ENCODE results near the gene PPP1CB. TPM values are rescaled to one million over a fixed set of nuclear protein-coding genes. Genes with fewer than 3 reads are reported as not detected.

PPP1CB gene
- polyA plus RNA-seq, 1 of the 3 experiments (the other 2 are of a cell fraction), result 24.7 TPM

DNA sequence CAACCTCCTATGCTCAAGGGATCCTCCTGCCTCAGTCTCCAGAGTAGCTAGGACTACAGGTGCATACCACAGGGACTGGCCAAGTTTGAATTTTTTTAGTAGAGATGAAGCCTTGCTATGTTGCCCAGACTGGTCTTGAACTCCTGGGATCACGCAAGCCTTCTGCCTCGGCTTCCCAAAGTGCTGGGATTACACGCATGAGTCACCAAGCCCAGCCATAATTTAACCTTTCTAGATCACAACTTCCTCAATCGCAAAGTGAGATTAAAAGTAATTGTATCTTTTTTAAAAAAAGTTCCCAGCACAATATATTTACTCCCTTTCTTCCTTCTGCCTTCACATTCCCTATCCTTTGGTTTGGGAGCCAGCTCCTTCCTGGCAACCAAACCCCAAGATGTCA is 5.8 kb upstream of the PPP1CB start:
- Histone ChIP-seq H4K20me1 (ENCODE audit: insufficient read depth) (no peaks in the 10 kb centered on the region), H3K9ac (no peak overlapping the region), H3K9me2 (no peaks in the 10 kb centered on the region), H3K27me3 (ENCODE audit: insufficient read depth) (no peaks in the 10 kb centered on the region), H3K27ac (ENCODE audit: low read depth in 2 of 2, low read length in 1 of 2) (no peak overlapping the region), H3K4me1 (ENCODE audit: control insufficient read depth in 1 of 2, insufficient read depth in 2 of 2, low read depth in 1 of 2, low read length in 1 of 2) (peaks cover 0 to 11% of the 10 kb centered on the region in 2 experiments; a peak in 2 of 4 replicates), H3K4me2 (no peak overlapping the region), H3K36me3 (replicated peaks in 1 of 2; ENCODE audit: control insufficient read depth in 1 of 2, insufficient read depth in 2 of 2, low read length in 1 of 2) (no peaks in the 10 kb centered on the region), H3K4me3 (ENCODE audit: low read depth in 2 of 2, low read length in 1 of 2) (no peak overlapping the region), H3K79me2 (ENCODE audit: insufficient read depth) (no peaks in the 10 kb centered on the region), H2AFZ (ENCODE audit: low read depth) (no peak overlapping the region), H3K9me3 (no peaks in the 10 kb centered on the region), H3F3A (replicated peaks; ENCODE audit: insufficient read depth) (no peaks in the 10 kb centered on the region)
- 98% methylated on average over 4 of the region's 4 CpGs for WGBS (ENCODE audit: low lambda C conversion rate)
- POLR2A ChIA-PET, result no interaction called here
- DNase-seq, result no peak
- CTCF ChIA-PET, result interaction anchor here (1.0 to 5.6 kb wide), 4 partner anchors 18 to 181 kb away, joined by 3 to 23 read pairs (median 4); no protein-coding TSS in a partner anchor
- TF ChIP-seq MXI1 (IDR thresholded peaks at IDR 0.05; ENCODE audit: low read depth, low read length) (no peak), FOSL2 (IDR thresholded peaks at IDR 0.05; ENCODE audit: borderline replicate concordance, low read depth) (no peak), TEAD4 (IDR thresholded peaks at IDR 0.05; ENCODE audit: borderline replicate concordance, insufficient read depth) (no peak), SMC3 (IDR thresholded peaks at IDR 0.05; ENCODE audit: low read depth, low read length) (no peak), NFIC (IDR thresholded peaks at IDR 0.05; ENCODE audit: borderline replicate concordance) (no peak), TCF12 (IDR thresholded peaks at IDR 0.05) (no peak), RAD21 (IDR thresholded peaks at IDR 0.05; ENCODE audit: low read length) (no peak), GABPA (IDR thresholded peaks at IDR 0.05; ENCODE audit: low read depth) (no peak), EZH2phosphoT487 (IDR thresholded peaks at IDR 0.05; ENCODE audit: borderline replicate concordance, low read depth) (no peak), JUND (IDR thresholded peaks at IDR 0.05) (no peak)
- TF ChIP-seq, protein P1, sequence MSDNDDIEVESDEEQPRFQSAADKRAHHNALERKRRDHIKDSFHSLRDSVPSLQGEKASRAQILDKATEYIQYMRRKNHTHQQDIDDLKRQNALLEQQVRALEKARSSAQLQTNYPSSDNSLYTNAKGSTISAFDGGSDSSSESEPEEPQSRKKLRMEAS (IDR thresholded peaks at IDR 0.05; ENCODE audit: low read depth), result no peak
- TF ChIP-seq, protein P2, sequence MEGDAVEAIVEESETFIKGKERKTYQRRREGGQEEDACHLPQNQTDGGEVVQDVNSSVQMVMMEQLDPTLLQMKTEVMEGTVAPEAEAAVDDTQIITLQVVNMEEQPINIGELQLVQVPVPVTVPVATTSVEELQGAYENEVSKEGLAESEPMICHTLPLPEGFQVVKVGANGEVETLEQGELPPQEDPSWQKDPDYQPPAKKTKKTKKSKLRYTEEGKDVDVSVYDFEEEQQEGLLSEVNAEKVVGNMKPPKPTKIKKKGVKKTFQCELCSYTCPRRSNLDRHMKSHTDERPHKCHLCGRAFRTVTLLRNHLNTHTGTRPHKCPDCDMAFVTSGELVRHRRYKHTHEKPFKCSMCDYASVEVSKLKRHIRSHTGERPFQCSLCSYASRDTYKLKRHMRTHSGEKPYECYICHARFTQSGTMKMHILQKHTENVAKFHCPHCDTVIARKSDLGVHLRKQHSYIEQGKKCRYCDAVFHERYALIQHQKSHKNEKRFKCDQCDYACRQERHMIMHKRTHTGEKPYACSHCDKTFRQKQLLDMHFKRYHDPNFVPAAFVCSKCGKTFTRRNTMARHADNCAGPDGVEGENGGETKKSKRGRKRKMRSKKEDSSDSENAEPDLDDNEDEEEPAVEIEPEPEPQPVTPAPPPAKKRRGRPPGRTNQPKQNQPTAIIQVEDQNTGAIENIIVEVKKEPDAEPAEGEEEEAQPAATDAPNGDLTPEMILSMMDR (IDR thresholded peaks at IDR 0.05), result no peak

DNA sequence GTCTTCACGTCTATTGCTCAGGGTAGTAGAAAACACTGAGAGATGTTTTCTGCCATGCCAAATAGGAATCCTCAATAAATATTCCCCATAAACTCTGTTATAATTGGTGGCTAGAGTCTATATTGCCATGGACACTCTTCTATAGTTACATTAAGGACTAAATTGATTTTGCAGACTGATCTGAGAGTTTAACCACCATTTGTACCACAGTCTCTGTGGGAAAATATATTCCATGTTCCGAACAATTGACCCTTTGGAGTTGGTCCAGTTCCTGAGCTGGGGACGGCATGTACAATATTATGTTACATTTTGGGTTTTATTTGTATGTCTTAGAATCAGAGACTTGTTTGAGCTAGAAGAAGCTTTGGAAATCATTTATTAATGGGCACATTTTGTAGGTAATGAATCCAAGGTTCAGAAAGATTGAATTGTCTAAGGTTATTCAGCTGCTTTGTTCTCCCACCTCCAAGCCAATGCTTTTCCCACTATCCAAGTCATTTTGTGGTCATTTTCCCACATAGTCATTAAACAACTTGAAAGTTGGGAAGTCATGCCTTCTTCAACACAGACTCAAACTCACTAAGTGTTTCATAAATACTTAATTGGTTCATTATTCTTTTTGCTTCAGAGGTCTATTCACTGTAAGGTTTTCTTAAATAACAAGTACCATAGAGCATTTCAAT is 5.1 kb upstream of the PPP1CB start:
- no peaks in the 10 kb centered on the region for H3K36me3 ChIP-seq (replicated peaks in 1 of 2; ENCODE audit: control insufficient read depth in 1 of 2, insufficient read depth in 2 of 2, low read length in 1 of 2)
- POLR2A ChIA-PET, result no interaction called here
- H2AFZ ChIP-seq (ENCODE audit: low read depth), result no peak overlapping the region
- H3K9me3 ChIP-seq, result no peaks in the 10 kb centered on the region
- CTCF ChIA-PET, result interaction anchor here (1.2 to 5.6 kb wide), 3 partner anchors 19 to 179 kb away, joined by 3 to 23 read pairs (median 4); no protein-coding TSS in a partner anchor
- no peak overlapping the region for H3K9ac ChIP-seq
- peaks cover 0 to 12% of the 10 kb centered on the region in 2 experiments; a peak in 2 of 4 replicates for H3K4me1 ChIP-seq (ENCODE audit: control insufficient read depth in 1 of 2, insufficient read depth in 2 of 2, low read depth in 1 of 2, low read length in 1 of 2)
- no peak for DNase-seq
- no peaks in the 10 kb centered on the region for H3F3A ChIP-seq (replicated peaks; ENCODE audit: insufficient read depth)
- no peak overlapping the region for H3K4me2 ChIP-seq
- H3K79me2 ChIP-seq (ENCODE audit: insufficient read depth), result no peaks in the 10 kb centered on the region
- H3K4me3 ChIP-seq (ENCODE audit: low read depth in 2 of 2, low read length in 1 of 2), result no peak overlapping the region
- H4K20me1 ChIP-seq (ENCODE audit: insufficient read depth), result no peaks in the 10 kb centered on the region
- no peaks in the 10 kb centered on the region for H3K27me3 ChIP-seq (ENCODE audit: insufficient read depth)
- no peaks in the 10 kb centered on the region for H3K9me2 ChIP-seq
- 94% methylated on average over 3 of the region's 3 CpGs for WGBS (ENCODE audit: low lambda C conversion rate)
- no peak overlapping the region for H3K27ac ChIP-seq (ENCODE audit: low read depth in 2 of 2, low read length in 1 of 2)
- TF ChIP-seq RAD21 (IDR thresholded peaks at IDR 0.05; ENCODE audit: low read length) (no peak), MXI1 (IDR thresholded peaks at IDR 0.05; ENCODE audit: low read depth, low read length) (no peak), POLR2AphosphoS5 (IDR thresholded peaks at IDR 0.05; ENCODE audit: low read depth, low read length) (no peak), CHD2 (IDR thresholded peaks at IDR 0.05; ENCODE audit: low read length, partially characterized antibody) (no peak), RCOR1 (IDR thresholded peaks at IDR 0.05; ENCODE audit: low read length) (no peak), NRF1 (IDR thresholded peaks at IDR 0.05; ENCODE audit: low read depth, low read length) (no peak)
- TF ChIP-seq, protein P3, sequence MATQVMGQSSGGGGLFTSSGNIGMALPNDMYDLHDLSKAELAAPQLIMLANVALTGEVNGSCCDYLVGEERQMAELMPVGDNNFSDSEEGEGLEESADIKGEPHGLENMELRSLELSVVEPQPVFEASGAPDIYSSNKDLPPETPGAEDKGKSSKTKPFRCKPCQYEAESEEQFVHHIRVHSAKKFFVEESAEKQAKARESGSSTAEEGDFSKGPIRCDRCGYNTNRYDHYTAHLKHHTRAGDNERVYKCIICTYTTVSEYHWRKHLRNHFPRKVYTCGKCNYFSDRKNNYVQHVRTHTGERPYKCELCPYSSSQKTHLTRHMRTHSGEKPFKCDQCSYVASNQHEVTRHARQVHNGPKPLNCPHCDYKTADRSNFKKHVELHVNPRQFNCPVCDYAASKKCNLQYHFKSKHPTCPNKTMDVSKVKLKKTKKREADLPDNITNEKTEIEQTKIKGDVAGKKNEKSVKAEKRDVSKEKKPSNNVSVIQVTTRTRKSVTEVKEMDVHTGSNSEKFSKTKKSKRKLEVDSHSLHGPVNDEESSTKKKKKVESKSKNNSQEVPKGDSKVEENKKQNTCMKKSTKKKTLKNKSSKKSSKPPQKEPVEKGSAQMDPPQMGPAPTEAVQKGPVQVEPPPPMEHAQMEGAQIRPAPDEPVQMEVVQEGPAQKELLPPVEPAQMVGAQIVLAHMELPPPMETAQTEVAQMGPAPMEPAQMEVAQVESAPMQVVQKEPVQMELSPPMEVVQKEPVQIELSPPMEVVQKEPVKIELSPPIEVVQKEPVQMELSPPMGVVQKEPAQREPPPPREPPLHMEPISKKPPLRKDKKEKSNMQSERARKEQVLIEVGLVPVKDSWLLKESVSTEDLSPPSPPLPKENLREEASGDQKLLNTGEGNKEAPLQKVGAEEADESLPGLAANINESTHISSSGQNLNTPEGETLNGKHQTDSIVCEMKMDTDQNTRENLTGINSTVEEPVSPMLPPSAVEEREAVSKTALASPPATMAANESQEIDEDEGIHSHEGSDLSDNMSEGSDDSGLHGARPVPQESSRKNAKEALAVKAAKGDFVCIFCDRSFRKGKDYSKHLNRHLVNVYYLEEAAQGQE (IDR thresholded peaks at IDR 0.05; ENCODE audit: low read depth, low read length), result no peak
- TF ChIP-seq, protein P1 (IDR thresholded peaks at IDR 0.05; ENCODE audit: low read depth), result no peak
- TF ChIP-seq, protein P2 (IDR thresholded peaks at IDR 0.05), result no peak

Measured in SK-N-SH (cell line).